ENCODE results near the gene TTC6.

The TTC6 gene

GRCh38 chr14:37586797-37587130, 8.7 kb upstream of the TTC6 start:
- H3K36me3 ChIP-seq (ENCODE audit: control insufficient read depth, insufficient read depth, low read length), result no peaks in the 10 kb centered on the region
- no peak overlapping the region for H3K4me3 ChIP-seq (ENCODE audit: extremely low read depth, insufficient read depth, low read length, poor library complexity, severe bottlenecking)
- H3K27ac ChIP-seq (ENCODE audit: low read depth, low read length, severe bottlenecking), result no peak overlapping the region

GRCh38 chr14:37587131-37587803, 8.2 kb upstream of the TTC6 start:
- no peak overlapping the region for H3K4me3 ChIP-seq (ENCODE audit: extremely low read depth, insufficient read depth, low read length, poor library complexity, severe bottlenecking)
- H3K9me3 ChIP-seq (ENCODE audit: control insufficient read depth, low read length), result no peaks in the 10 kb centered on the region
- 0 to 7% methylated on average over 1 to 3 of the region's 4 CpGs for WGBS, 2 experiments (ENCODE audit: insufficient coverage in 2 of 2)
- H3K27ac ChIP-seq (ENCODE audit: low read depth, low read length, severe bottlenecking), result no peak overlapping the region
- peaks cover 11% of the 10 kb centered on the region for H3K4me1 ChIP-seq (ENCODE audit: control insufficient read depth, insufficient read depth, low read length, poor library complexity, severe bottlenecking)
- H3K36me3 ChIP-seq (ENCODE audit: control insufficient read depth, insufficient read depth, low read length), result no peaks in the 10 kb centered on the region

More at GRCh38 chr14:37586797-37587130, 8.7 kb upstream of the TTC6 start:
- Histone ChIP-seq H3K9me3 (ENCODE audit: control insufficient read depth, low read length) (no peaks in the 10 kb centered on the region), H3K4me1 (ENCODE audit: control insufficient read depth, insufficient read depth, low read length, poor library complexity, severe bottlenecking) (peaks cover 11% of the 10 kb centered on the region)
- no CpG with 5 or more reads among the region's 1 CpG for WGBS, 2 experiments (ENCODE audit: insufficient coverage in 2 of 2)

- Histone ChIP-seq H3K4me1 (ENCODE audit: control insufficient read depth, insufficient read depth, low read length, poor library complexity, severe bottlenecking) (peaks cover 11% of the 10 kb centered on the region), H3K4me3 (ENCODE audit: extremely low read depth, insufficient read depth, low read length, poor library complexity, severe bottlenecking) (peak overlapping the region; percentile 25), H3K9me3 (ENCODE audit: control insufficient read depth, low read length) (no peaks in the 10 kb centered on the region), H3K27ac (ENCODE audit: low read depth, low read length, severe bottlenecking) (no peak overlapping the region), H3K36me3 (ENCODE audit: control insufficient read depth, insufficient read depth, low read length) (no peaks in the 10 kb centered on the region)
- 1% methylated on average over 44 to 48 of the region's 63 CpGs for WGBS, 2 experiments (ENCODE audit: insufficient coverage in 2 of 2)
Observed at GRCh38 chr14:37587881-37588666, 7.4 kb upstream of the TTC6 start.

GRCh38 chr14:37588667-37588955, 6.8 kb upstream of the TTC6 start:
- no peak overlapping the region for H3K27ac ChIP-seq (ENCODE audit: low read depth, low read length, severe bottlenecking)
- H3K36me3 ChIP-seq (ENCODE audit: control insufficient read depth, insufficient read depth, low read length), result no peaks in the 10 kb centered on the region
- no peaks in the 10 kb centered on the region for H3K9me3 ChIP-seq (ENCODE audit: control insufficient read depth, low read length)
- 0% methylated on average over 2 to 5 of the region's 6 CpGs for WGBS, 2 experiments (ENCODE audit: insufficient coverage in 2 of 2)
- no peak overlapping the region for H3K4me3 ChIP-seq (ENCODE audit: extremely low read depth, insufficient read depth, low read length, poor library complexity, severe bottlenecking)
- peaks cover 11% of the 10 kb centered on the region for H3K4me1 ChIP-seq (ENCODE audit: control insufficient read depth, insufficient read depth, low read length, poor library complexity, severe bottlenecking)

GRCh38 chr14:37588956-37589714, 6.3 kb upstream of the TTC6 start:
- Histone ChIP-seq H3K4me3 (ENCODE audit: extremely low read depth, insufficient read depth, low read length, poor library complexity, severe bottlenecking) (no peak overlapping the region), H3K9me3 (ENCODE audit: control insufficient read depth, low read length) (no peaks in the 10 kb centered on the region), H3K4me1 (ENCODE audit: control insufficient read depth, insufficient read depth, low read length, poor library complexity, severe bottlenecking) (peaks cover 11% of the 10 kb centered on the region), H3K36me3 (ENCODE audit: control insufficient read depth, insufficient read depth, low read length) (no peaks in the 10 kb centered on the region), H3K27ac (ENCODE audit: low read depth, low read length, severe bottlenecking) (no peak overlapping the region)
- WGBS, 2 experiments (ENCODE audit: insufficient coverage in 2 of 2), result 0 to 2% methylated on average over 6 to 8 of the region's 16 CpGs

- 11 to 14% methylated on average over 1 to 2 of the region's 6 CpGs for WGBS, 2 experiments (ENCODE audit: insufficient coverage in 2 of 2)
- Histone ChIP-seq H3K9me3 (ENCODE audit: control insufficient read depth, low read length) (no peaks in the 10 kb centered on the region), H3K4me1 (ENCODE audit: control insufficient read depth, insufficient read depth, low read length, poor library complexity, severe bottlenecking) (peaks cover 11% of the 10 kb centered on the region), H3K4me3 (ENCODE audit: extremely low read depth, insufficient read depth, low read length, poor library complexity, severe bottlenecking) (no peak overlapping the region), H3K27ac (ENCODE audit: low read depth, low read length, severe bottlenecking) (no peak overlapping the region), H3K36me3 (ENCODE audit: control insufficient read depth, insufficient read depth, low read length) (no peaks in the 10 kb centered on the region)
Observed at GRCh38 chr14:37589715-37590427, 5.6 kb upstream of the TTC6 start.

GRCh38 chr14:37590428-37591139, 4.8 kb upstream of the TTC6 start:
- H3K36me3 ChIP-seq (ENCODE audit: control insufficient read depth, insufficient read depth, low read length), result no peaks in the 10 kb centered on the region
- peaks cover 8% of the 10 kb centered on the region for H3K4me1 ChIP-seq (ENCODE audit: control insufficient read depth, insufficient read depth, low read length, poor library complexity, severe bottlenecking)
- WGBS, 2 experiments (ENCODE audit: insufficient coverage in 2 of 2), result no CpG with 5 or more reads among the region's 4 CpGs
- no peak overlapping the region for H3K4me3 ChIP-seq (ENCODE audit: extremely low read depth, insufficient read depth, low read length, poor library complexity, severe bottlenecking)
- H3K27ac ChIP-seq (ENCODE audit: low read depth, low read length, severe bottlenecking), result no peak overlapping the region
- H3K9me3 ChIP-seq (ENCODE audit: control insufficient read depth, low read length), result no peaks in the 10 kb centered on the region

GRCh38 chr14:37591311-37591940, 4.0 kb upstream of the TTC6 start:
- H3K27ac ChIP-seq (ENCODE audit: low read depth, low read length, severe bottlenecking), result no peak overlapping the region
- peak overlapping the region; percentile 2 for H3K4me3 ChIP-seq (ENCODE audit: extremely low read depth, insufficient read depth, low read length, poor library complexity, severe bottlenecking)
- no peaks in the 10 kb centered on the region for H3K9me3 ChIP-seq (ENCODE audit: control insufficient read depth, low read length)
- H3K4me1 ChIP-seq (ENCODE audit: control insufficient read depth, insufficient read depth, low read length, poor library complexity, severe bottlenecking), result peaks cover 8% of the 10 kb centered on the region
- WGBS, 2 experiments (ENCODE audit: insufficient coverage in 2 of 2), result 1% methylated on average over 25 to 32 of the region's 45 CpGs
- no peaks in the 10 kb centered on the region for H3K36me3 ChIP-seq (ENCODE audit: control insufficient read depth, insufficient read depth, low read length)

GRCh38 chr14:37591941-37592481, 3.4 kb upstream of the TTC6 start:
- Histone ChIP-seq H3K27ac (ENCODE audit: low read depth, low read length, severe bottlenecking) (no peak overlapping the region), H3K4me3 (ENCODE audit: extremely low read depth, insufficient read depth, low read length, poor library complexity, severe bottlenecking) (peak overlapping the region; percentile 2), H3K4me1 (ENCODE audit: control insufficient read depth, insufficient read depth, low read length, poor library complexity, severe bottlenecking) (peaks cover 8% of the 10 kb centered on the region), H3K9me3 (ENCODE audit: control insufficient read depth, low read length) (no peaks in the 10 kb centered on the region), H3K36me3 (ENCODE audit: control insufficient read depth, insufficient read depth, low read length) (no peaks in the 10 kb centered on the region)
- WGBS, 2 experiments (ENCODE audit: insufficient coverage in 2 of 2), result 1 to 3% methylated on average over 43 to 53 of the region's 58 CpGs

Measured in mesodermal cell (in vitro differentiated cells).